Epidermal melanocyte (primary cell): Measurements from ENCODE around the gene TMEM147.
"Not testable (repeated sequence)": the region's sequence is repeated elsewhere in the genome, so short reads cannot be mapped to it uniquely, and the experiment has no call there.

Experiments used
- DNase-seq: peaks from one replicate; pipeline ENCODE4 v3.0.0; 2011; ENCODE audit warnings: low spot score; ENCODE audit not compliant: insufficient read length

The TMEM147 gene

GRCh38 chr19:35562336-35562735 lies 16.9 kb downstream of the TMEM147 start:
- no peak for DNase-seq

DNA sequence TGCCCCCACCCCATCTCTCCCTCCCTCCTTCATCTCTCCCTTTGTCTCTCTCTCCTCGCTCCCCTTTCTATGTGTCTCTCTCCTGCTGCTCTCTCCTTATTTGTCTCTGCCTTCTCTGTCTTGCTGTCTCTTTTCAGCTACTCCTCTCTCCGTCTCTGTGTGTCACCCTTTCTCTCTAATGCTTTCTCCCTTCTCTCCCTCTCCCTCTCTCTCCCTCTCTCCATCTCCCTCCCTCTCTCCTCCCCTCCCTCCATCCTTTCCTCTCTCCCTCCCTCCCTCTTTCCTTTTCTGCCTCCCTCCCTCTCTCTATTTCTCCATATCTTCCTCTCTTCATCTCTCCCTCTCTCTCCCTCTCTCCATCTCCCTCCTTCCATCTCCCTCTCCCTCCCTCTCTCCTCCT lies 17.4 kb downstream of the TMEM147 start:
- no peak for DNase-seq

DNA sequence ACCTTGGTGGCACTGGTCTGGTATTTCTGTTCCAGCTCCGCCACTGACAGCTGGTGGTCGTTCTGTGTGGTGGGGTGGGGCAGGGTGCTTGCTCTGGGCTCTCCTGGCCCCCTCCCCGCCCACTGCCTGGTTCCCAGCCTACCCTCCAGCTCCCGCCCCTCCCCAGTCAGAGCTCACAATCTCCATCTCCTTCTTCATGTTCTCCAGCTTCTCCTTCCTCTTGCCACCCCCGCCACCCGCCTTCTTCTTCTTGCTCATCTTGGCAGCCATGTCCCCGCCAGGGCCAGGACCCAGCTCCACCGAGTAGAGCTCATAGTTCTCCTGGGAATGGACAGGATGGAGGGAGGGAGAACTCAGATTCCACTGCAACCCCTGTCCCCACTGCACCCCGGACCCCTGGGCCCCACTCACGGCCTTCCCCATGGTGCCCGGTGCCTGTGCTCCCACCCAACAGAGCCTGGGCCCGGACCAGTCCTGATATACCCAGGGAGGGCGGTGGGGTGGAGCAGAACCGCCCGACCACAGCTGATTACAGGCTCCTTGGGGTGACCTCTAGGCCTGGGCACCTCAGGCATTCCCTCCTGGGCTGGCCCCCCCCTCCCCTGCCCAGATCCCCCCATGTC lies 17.9 kb downstream of the TMEM147 start, which contains the start of gene ATP4A:
ATP4A (minus strand) TSS at position 452 of the 623 bp plus-strand sequence; CDS start at position 423, 29 bp downstream.
- DNase-seq = no peak

DNA sequence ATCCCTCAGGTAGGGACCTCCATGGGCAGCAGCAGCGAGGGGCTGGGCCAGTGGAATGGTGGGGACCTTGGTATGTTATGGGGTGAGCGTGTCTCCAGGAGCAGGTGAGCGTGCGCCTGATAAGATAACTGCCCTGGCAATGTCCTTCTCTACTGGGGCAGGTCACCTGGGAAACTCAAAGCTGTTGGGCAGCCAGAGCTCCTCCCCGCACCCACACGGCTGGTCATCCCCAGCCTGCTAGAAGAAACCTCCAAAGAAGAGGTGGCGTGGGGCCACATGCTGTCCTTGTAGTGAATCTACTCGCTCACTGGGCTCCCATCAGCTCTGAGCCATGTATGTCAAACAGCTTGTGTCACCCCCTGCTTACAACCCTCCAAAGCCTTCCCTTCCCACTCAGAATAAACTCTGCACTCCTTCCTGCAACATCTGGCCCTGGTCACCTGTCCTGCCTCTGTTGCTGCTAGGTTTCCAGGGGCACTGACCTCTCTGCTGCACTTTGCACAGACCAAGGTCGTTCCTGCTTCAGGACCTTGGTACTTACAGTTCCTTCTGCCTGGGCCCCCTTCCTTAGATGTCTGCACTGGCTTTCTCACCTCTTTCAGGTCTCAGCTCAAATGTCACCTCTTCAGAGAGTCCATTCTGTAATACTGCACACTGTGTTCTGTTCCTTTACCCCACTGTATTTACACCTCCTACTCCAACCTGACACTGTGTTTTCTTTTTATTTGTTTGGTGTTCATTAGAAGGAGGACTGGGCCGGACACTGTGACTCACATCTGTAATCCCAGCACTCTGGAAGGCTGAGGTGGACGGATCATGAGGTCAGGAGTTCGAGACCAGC lies 19.8 kb downstream of the TMEM147 start:
- DNase-seq = no peak

- no peak for DNase-seq
Observed at GRCh38 chr19:35566738-35567137, 21.3 kb downstream of the TMEM147 start.

GRCh38 chr19:35569281-35569781 lies 23.9 kb downstream of the TMEM147 start:
- DNase-seq = no peak

- DNase-seq = no peak
Observed at GRCh38 chr19:35571406-35571965, 26.1 kb downstream of the TMEM147 start.

DNA sequence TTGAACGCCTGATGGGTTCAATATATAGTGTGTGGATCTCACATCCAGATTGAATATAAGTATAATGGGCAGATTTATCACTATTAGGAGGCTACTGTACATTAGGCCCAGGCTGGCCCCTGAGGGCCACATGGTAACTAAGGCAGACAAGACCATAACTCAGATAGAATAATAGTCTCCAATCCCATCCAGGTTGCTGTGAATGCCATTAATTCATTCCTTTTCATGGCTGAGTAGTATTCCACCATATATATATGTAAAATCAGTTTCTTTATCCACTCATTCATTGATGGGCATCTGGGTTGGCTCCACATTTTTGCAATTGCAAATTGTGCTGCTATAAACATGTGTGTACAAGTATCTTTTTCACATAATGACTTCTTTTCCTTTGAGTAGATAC lies 32.5 kb downstream of the TMEM147 start:
- DNase-seq = no peak

DNA sequence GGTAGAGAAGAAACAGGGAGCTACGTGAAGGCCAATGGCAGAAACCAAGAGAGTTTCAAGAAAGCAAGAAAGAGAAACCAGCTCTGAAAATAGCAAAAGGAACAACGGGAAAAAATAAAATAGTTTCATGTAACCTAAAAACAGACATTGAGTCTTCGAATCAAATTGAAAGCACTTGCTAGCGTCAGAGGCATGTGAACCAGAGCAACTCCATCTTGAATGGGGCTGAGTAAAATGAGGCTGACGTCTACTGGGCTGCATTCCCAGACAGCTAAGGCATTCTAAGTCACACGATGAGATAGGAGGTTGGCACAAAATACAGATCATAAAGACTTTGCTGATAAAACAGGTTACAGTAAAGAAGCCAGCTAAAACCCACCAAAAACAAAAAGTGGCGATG lies 33.3 kb downstream of the TMEM147 start:
- DNase-seq = no peak

DNA sequence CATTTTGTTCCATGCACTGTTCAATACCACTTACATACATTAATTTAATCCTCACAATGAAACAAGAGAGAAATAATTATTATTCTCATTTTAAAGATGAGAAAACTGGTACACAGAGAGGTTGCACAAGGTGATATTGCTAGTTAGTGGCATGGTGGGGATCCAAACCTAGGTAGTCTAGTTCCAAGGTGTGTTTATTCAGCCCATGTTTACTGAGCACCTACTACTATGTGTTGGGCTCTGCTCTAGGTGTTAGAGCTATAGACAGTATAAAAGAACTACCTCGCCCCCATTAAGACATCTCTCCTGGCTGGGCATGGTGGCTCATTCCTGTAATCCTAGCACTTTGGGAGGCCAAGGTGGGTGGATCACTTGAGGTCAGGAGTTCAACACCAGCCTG lies 37.3 kb downstream of the TMEM147 start:
- no peak for DNase-seq

- no peak for DNase-seq
Observed at GRCh38 chr19:35585848-35586247, 40.4 kb downstream of the TMEM147 start, which contains the start of gene PMIS2. TSS of gene PMIS2 (plus strand) at chr19:35586173. CDS start at chr19:35586260, 87 bp downstream.

DNA sequence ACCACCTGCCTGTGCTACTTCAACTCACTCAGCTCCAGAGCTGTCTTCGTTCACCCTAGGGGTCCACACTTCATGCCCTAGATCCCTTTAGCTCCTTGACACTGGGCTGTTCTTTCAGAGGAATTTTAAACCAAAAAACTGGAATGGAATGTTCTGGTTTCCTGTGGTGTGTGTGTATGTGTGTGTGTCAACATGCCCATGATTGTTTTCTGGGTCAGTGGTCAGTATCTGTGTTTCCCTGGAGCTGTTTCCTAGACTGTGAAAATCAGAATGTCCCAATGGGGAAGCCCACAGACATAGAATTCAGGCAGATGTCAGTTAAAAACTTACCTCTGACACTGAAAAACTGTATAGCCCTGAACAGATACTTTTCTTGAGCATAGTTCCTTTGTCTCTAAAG lies 41.9 kb downstream of the TMEM147 start:
- DNase-seq = no peak

- no peak for DNase-seq
Observed at GRCh38 chr19:35590875-35591274, 45.4 kb downstream of the TMEM147 start.

GRCh38 chr19:35592226-35592625 lies 46.8 kb downstream of the TMEM147 start:
- DNase-seq = no peak

DNA sequence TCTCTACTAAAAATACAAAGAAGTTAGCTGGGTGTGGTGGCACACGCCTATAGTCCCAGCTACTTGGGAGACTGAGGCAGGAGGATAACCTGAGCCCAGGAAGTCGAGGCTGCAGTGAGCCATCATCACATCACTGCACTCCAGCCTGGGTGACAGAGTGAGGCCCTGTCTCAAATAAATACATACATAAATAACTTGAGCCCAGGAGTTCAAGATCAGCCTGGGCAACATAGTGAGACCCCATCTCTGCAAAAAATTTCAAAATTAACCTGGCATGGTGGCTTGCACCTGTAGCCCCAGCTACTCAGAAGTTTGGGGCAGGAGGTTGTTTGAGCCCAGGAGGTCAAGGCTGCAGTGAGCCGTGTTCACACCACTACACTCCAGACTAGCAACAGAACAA lies 49.6 kb downstream of the TMEM147 start:
- not testable (repeated sequence) for DNase-seq

- DNase-seq = no peak
Observed at GRCh38 chr19:35595928-35596327, 50.5 kb downstream of the TMEM147 start.

DNA sequence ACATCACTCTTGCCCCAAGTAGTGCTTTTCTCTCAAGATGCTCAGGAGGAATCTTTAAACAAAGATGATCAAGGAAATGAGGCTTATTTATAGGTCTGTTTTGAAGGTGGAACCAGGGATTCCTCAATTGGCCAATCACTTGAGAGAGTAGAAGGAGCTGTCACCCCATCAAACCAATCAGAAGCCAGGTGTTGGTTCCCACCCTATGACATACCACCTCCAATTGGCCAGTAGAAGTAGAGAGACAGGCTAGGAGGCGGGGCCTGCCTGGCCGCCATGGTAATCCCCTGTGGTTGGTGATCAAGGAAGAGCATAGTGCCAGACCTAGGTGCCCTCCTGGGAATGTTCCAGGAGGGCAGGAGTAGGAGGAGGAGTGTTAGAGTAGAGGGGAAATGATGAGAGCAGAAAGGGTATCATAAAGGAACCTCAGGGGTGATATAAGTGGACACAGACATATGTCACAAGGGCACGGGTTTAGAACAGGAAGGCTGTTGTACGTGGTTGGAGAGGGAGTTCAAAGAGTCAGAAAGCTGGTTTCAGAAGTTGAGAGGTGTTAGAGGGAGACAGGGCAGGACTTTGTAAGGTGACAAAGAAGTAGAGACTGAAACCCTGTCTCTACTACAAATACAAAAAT lies 51.1 kb downstream of the TMEM147 start:
- no peak for DNase-seq
